Measurements from ENCODE around the gene AVP.

The AVP gene

DNA sequence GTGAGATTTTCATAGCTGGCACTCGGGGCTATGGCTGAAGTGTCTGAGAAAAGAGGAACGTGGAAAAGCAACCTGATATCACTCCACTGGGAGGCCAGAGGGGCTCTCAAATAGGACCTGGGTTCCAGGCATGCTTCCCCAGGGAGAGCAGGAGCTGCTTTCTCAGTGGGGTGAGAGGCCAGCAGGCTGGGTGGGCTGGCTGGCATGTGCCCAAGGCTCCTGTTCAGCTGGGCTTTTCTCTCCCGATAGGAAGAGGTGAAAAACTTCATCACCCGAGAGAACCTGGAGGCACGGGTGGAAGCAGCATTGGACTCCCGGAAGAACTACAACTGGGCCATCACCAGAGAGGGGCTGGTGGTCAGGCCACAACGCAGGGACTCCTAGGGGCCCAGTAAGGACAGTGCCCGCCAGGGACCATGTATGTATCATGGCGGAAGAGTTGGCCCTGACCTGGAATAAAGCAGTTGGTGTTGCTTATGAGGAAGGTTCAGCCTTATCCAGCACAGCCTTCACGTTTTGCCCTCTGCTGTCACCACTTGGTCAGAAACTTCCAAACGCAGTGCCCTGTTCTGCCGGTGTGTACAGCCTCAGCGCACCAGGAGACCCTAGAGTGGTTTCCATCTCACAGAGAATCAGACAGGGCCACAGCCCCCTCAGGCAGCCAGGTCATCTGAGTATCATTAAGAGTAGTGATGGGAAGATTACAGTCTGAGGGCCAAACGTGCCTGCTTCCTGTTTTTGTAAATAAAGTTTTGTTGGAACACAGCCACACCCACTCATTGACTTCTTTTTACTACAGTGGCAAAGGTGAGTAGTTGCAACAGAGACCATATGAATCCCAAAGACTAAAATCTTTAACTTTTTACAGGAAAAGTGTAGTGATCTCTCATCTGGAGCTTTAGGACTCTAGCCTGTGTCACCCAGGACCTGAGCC is 36.8 kb downstream of the AVP start:
- no peak for DNase-seq

DNA sequence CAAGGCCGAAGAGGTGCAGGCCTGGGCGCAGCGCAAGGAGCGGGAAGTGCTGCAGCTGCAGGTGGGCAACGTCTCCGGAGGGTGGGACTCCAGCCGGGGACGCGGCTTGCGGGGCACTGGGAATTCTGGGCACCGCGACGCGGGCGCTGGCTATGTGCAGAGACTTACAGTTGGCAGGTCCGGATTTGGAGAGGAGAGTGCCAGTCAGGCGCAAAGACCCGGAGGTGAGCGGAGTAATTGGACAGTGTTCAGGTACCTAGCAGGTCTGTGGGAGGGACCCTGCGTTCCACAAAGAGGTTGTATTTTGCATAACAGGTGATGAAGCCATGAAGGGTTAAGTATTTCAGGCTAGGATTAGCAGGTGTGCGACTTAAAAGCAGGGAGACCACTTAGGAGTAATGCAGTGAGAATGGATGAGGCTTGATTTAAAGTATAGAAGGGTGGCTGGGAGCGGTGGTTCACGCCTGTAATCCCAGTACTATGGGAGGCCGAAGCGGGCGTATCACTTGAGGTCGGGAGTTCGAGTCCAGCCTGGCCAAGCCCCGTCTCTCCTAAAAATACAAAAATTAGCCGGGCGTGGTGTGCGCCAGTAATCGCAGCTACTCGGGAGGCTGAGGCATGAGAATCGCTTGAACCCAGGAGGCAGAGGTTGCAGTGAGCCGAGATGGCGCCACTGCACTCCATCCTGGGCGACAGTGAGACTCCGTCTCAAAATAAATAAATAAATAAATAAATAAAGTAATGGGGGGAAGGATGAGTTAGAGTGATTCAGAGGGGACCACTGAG is 37.7 kb downstream of the AVP start:
- DNase-seq = peak; percentile 19

DNA sequence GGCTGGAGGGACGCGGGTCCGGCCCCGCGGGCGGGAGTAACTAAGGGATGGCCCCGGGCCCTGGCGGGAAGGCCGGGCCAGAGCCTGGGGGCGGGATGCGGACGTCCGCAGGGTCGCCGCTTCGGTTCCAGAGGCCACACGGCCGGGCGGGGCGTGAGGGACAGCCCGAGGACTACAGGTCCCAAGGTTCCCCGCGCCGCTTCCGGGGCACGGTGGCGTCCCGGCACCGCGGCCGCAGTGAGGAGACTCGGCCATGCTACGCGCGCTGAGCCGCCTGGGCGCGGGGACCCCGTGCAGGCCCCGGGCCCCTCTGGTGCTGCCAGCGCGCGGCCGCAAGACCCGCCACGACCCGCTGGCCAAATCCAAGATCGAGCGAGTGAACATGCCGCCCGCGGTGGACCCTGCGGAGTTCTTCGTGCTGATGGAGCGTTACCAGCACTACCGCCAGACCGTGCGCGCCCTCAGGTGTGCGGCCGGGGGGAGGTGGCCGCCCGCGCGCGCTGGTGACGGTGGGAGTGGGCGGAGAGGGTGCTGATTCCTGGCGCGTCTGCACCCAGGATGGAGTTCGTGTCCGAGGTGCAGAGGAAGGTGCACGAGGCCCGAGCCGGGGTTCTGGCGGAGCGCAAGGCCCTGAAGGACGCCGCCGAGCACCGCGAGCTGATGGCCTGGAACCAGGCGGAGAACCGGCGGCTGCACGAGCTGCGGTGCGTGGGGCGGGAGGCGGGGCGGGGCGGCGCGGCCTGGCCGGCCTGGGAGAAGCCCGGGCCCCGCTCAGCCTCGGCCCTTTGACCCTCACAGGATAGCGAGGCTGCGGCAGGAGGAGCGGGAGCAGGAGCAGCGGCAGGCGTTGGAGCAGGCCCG is 38.5 kb downstream of the AVP start, which contains the start of gene MRPS26:
Gene MRPS26 (plus strand): TSS at position 237 of the 861 bp plus-strand sequence. CDS start 17 bp downstream, at position 254.
- DNase-seq = peak; percentile 79

DNA sequence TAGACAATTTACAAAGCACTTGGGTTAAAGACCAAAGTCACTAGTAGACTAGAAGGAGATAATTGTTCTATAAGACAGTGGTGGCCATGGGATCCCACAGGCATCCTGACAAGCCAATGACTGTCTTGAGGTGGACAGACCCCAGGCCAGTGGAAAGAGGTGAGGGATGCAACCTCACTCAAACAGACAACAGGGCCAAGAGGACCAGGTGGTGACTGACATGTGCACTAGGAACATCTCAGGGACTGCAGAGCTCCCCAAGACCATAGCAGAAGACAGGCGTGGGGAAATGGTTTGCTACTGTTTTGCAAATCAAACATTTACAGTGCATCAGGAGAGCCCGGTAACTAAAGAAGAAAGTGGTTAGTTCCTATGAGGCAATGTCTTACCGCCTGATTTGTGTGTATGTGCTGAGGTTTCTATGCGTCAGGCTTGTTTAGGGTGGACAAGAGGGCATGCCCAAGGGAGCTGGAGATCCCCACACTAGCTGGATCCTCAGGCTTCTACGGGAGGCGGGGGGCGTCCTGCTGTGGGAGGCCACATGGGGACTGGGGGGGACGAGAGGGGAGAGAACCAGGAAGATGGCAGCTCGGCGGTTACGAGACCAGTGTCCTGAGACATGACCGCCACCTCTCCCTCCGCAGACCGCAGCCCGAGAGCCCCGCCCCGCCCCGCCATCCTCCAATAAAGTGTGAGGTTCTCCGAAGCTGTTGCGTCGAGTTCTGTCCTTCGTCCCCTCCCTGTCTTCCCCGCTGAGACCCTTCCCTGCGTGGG is 39.3 kb downstream of the AVP start:
- DNase-seq = peak; percentile 47

DNA sequence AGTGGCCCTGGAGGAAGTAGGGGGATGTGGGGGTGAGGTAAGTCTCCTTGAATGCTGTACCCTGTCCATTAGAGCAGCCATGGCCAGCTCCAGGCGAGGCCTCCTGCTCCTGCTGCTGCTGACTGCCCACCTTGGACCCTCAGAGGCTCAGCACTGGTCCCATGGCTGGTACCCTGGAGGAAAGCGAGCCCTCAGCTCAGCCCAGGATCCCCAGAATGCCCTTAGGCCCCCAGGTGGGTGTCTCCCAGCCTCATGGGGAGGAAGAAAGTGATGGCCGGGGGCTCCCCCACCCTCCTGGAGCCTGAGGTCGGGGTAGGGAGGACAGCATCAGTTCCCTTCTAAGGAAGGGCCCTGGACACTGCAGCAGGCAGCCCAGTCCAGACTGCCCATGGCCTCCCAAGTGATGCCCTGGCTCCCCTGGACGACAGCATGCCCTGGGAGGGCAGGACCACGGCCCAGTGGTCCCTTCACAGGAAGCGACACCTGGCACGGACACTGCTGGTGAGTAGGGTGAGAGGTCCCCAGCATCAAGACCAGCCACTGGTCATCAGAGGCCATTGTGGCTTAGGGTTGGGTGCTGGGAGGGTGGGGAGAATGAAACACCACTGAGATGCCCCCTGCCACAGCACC is 40.1 kb downstream of the AVP start:
- no peak for DNase-seq

DNA sequence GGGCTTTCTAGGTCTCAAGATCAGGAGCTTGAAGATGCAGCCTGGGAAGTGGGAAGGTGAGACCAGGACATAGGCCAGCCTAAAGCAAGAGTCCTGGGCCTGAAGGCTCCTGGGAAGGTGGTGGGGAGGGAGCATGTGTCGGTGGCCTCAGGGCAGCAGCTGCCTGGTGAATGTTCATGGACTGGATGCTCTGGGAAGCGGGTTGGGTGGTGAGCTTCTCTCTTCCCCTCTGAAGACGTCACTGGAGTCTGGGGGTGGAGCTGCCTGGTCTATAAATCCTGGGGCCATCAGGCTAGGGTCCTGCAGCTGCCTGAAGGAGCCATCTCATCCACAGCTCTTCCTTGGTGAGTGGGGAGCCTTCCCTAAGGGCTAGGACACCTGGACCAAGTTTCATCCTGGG is 41.2 kb downstream of the AVP start, which contains the start of gene GNRH2:
Gene GNRH2 (plus strand): TSS at position 301 of the 400 bp plus-strand sequence. CDS start 793 bp downstream, outside the sequence.
- no peak for DNase-seq

DNA sequence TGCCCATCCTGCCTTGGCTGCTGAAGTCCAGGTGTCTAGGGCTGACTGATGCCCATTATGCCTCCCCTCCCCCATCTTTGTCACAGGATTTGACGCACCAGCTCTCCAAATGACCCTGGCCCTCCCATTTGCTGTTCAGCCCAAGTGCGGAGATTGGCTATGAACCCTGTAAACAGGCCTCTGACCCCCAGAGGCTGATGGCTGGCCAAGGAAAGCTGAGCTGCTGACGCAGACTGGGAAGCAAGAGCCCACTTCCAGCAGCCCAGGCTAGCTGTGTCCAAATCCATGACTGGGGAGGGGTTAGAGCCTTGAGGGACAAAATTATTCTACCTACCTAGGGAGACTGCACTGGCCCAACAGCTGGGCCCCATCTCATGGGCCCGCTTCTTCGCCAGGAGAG is 41.9 kb downstream of the AVP start:
- DNase-seq = no peak

DNA sequence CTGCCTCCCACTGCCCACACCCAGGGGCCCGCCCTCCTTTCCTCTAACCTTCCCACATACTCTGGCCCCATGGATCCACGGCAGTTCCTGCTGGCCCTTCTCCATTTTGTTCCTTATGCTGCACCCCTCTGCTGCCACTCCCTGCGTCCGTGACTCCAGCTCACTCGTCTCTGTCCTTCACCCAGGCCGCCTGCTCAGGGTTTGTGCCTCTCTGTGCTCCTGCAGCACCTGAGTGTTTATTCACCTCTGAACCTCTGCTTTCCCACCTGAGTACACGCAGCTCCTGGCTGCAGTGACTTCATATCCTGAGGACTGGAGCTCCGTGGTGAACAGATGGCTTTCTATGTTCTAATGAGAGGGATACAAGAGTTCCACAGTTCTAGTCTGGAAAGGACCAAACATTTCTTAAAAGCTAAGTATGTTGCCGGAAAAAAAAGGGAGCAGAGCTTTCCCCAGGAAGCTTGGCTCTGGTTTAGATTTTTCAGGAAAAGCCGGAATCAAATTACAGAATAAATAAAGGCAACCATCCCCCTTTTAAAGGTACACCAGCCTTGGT is 42.6 kb downstream of the AVP start:
- DNase-seq = peak; percentile 17

DNA sequence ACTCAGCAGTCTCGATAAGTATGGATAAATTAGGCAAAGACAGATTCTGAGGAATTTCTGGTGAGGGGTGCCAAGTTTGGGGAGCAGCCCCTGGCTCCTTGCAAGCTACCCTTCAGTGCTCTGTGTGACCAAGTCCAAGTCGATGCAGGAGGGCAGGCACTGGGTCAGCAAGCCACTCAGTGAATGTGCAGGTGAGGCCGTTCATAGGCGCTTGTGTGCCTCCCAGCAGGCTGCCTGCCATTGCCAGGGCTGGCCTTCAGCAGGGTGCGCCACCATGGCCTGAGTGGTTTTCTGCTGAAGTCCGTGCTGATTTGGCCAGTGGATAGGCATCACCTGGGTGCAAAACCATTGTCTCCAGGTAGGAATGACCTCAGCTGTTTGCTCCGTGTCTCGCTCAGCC is 44.4 kb downstream of the AVP start:
- no peak for DNase-seq

DNA sequence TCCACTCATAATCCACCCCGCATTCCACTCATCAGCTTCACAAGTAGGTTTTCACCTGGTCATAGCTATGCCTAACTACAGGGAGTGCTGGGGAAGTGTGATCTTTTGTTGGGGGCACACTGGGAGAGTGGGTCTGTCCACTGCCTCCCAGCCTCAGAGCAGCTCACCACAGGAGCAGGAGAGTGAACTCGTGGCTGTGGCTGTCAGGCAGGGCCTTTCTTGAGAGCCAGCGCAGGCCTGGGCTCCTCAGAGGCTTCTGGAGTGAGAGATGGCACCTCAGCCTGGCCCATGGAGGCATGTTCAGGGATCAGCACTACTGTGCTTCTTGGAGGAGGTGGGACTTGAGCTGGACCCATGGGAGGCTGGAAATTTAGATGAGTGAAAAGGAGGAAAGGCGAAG is 45.1 kb downstream of the AVP start:
- DNase-seq = no peak

DNA sequence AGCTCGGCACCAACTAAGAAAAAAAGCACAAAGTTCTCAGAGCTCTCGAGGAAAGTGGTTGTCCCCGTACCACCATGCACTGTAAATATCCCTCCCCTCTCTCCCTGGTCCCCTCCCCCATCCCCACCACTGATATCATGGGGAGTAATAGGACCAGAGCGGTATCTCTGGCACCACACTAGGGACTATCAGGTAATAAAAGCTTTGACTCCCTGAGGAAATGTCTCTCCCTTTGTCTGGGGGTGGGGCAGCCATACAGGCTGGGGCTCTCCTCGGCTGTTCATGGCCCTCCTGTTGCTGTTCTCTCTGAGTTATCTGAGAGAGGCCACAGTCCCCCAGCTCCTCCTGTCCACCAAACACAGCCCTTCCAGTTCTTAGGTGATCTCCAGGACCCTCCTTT is 46.1 kb downstream of the AVP start:
- no peak for DNase-seq

DNA sequence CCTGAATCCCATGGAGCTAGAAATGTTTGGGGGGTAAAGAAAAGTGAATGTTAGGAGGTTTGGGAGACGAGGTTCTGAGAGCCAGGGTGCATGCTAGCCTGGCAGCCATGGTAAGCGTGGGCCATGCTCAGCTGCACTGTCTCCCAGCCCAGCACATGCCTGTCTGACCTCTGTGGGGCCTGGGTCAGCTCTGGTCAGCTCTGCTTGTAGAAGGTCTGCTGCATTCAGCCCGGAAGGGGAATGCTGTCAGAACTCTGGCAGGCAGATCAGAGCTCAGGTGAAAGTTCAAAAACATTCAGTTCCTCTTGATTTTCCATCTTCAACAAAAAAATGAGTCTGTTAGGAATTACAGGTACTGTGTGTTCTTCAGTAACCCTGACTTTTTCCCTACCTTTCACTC is 46.9 kb downstream of the AVP start:
- DNase-seq = no peak

DNA sequence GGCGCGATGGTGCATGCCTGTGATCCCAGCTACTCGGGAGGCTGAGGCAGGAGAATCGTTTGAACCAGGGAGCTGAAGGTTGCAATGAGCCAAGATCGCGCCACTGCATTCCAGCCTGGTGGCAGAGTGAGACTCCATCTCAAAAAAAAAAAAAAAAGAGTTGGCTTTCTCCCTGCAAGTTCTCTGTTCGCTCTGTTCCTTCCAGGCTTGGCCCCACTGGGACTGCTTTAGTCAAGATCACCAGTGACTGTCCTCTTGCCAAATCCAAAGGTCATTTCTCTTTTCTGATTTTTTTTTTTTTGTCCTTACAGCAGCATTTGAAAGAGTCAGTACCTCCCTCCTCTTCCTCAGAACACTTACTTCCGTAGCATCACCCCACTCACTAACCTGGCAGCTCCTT is 51.9 kb downstream of the AVP start:
- no peak for DNase-seq

Measured in fibroblast of skin of right biceps (primary cell).